Measurements from ENCODE around the gene BMP8A. TPM values are rescaled to one million over a fixed set of nuclear protein-coding genes. Genes with fewer than 3 reads are reported as not detected.

The BMP8A gene
- total and polyA plus RNA-seq, 9 of the 15 experiments (the other 6 are each of a cell fraction or from before 2014, with no cell fraction given), result 0.05 to 0.31 TPM; not detected in 7

GRCh38 chr1:39526466-39527189, 35.2 kb downstream of the BMP8A start:
- FAIRE-seq (no peak), ATAC-seq (no peak), DNase-seq (ENCODE audit: extremely low read depth in 1 of 4, low spot score in 3 of 4) (no peak)
- in situ Hi-C loops (cut with MboI), result no loop called here
- H3K9me3 ChIP-seq (replicated peaks; ENCODE audit: control insufficient read depth, insufficient read depth, low read depth, low read length), result no peaks in the 10 kb centered on the region
- peak overlapping the region in 1 of 2 experiments; percentile 64; a peak in 1 of 4 replicates for H3K9ac ChIP-seq (ENCODE audit: insufficient read depth in 1 of 2, low read depth in 2 of 2, low read length in 2 of 2)
- no peak overlapping the region for H3K4me2 ChIP-seq (ENCODE audit: insufficient read depth, low read length)
- intact Hi-C loops (cut with micrococcal nuclease), result no loop called here
- no peaks in the 10 kb centered on the region for H4K20me1 ChIP-seq (replicated peaks; ENCODE audit: control insufficient read depth, insufficient read depth, low read length)
- peaks cover 0 to 26% of the 10 kb centered on the region in 2 experiments; a peak in 3 of 5 replicates for H3K4me1 ChIP-seq (replicated peaks in 1 of 2; ENCODE audit: control insufficient read depth in 2 of 2, insufficient read depth in 2 of 2, low read length in 2 of 2)
- H3K9me1 ChIP-seq (ENCODE audit: control insufficient read depth, insufficient read depth, low read length), result peaks cover 4% of the 10 kb centered on the region
- BruUV-seq (replicated peaks), result no TSS peak
- CTCF ChIA-PET (ENCODE audit: low intra/inter-chr PET ratio), result no interaction called here
- 64% methylated on average over 11 of the region's 11 CpGs for WGBS (ENCODE audit: insufficient coverage, low coverage, missing lambda C conversion rate)
- no peak overlapping the region for H3K27ac ChIP-seq (ENCODE audit: extremely low read depth, low read depth, low read length)
- no peak overlapping the region for H3K4me3 ChIP-seq
- H2AFZ ChIP-seq (ENCODE audit: low read depth, low read length), result no peak overlapping the region
- POLR2A ChIA-PET, result no interaction called here
- no peaks in the 10 kb centered on the region; the same call in 2 of the 3 replicates for H3K36me3 ChIP-seq (ENCODE audit: control insufficient read depth, insufficient read depth, low read length)
- H3K27me3 ChIP-seq (ENCODE audit: control insufficient read depth in 2 of 2, insufficient read depth in 2 of 2, low read length in 2 of 2), result no peaks in the 10 kb centered on the region
- H3K79me2 ChIP-seq (ENCODE audit: control insufficient read depth, insufficient read depth, low read length), result no peaks in the 10 kb centered on the region
- TF ChIP-seq ZMIZ1 (IDR thresholded peaks at IDR 0.05; ENCODE audit: low read depth in 2 of 2, low read length in 2 of 2) (no peak), PBX2 (CRISPR knock-in tag; IDR thresholded peaks at IDR 0.05; ENCODE audit: low read depth) (no peak), PBX2 (tag; conservative IDR thresholded peaks at IDR 0.05; ENCODE audit: low read depth) (no peak), POLR2G (IDR thresholded peaks at IDR 0.05; ENCODE audit: low read depth, low read length) (no peak), NR0B1 (IDR thresholded peaks at IDR 0.05; ENCODE audit: partially characterized antibody) (no peak), ZNF561 (CRISPR knock-in tag; conservative IDR thresholded peaks at IDR 0.05) (no peak), HEY1 (CRISPR knock-in tag; IDR thresholded peaks at IDR 0.05; ENCODE audit: borderline replicate concordance) (no peak), HDAC8 (tag; IDR thresholded peaks at IDR 0.05) (no peak), ZNF785 (CRISPR knock-in tag; IDR thresholded peaks at IDR 0.05) (no peak), TCF3 (CRISPR knock-in tag; IDR thresholded peaks at IDR 0.05) (no peak), RUNX1 (IDR thresholded peaks at IDR 0.05; ENCODE audit: low read depth) (no peak), SMAD1 (IDR thresholded peaks at IDR 0.05; ENCODE audit: low read depth, low read length, partially characterized antibody) (no peak), STAG1 (CRISPR knock-in tag; IDR thresholded peaks at IDR 0.05; ENCODE audit: borderline replicate concordance) (no peak)

Measured in K562 (cell line).